Thoracic aorta (tissue), 2 donors: ENCODE measurements around the gene KRR1. TPM values are rescaled to one million over a fixed set of nuclear protein-coding genes. Genes with fewer than 3 reads are reported as not detected.
"Not testable (repeated sequence)": the region's sequence is repeated elsewhere in the genome, so short reads cannot be mapped to it uniquely, and the experiment has no call there.

Experiments used
- ATAC-seq: fragments of 150-250 bp; one replicate; pipeline ENCODE4 v1.8.0; 2017; ENCODE audit warnings: low read depth; ENCODE audit not compliant: insufficient number of reproducible peaks, low FRiP score
- DNase-seq: peaks from one replicate; pipeline ENCODE4 v3.0.0-alpha.2; 2020; ENCODE audit warnings: low spot score
- H3K27ac ChIP-seq, 2 donors: fragments of 200-600 bp; sonication (generic); 1 replicate in 1 of 2; 2 replicates in 1 of 2; pipeline ENCODE4 v1.5.1; 2016; ENCODE audit warnings: mild to moderate bottlenecking in 2 of 2, moderate library complexity in 2 of 2
- H3K27me3 ChIP-seq: fragments of 200-600 bp; sonication (generic); replicated peaks from 2 replicates; pipeline ENCODE4 v1.6.0; 2016; ENCODE audit warnings: mild to moderate bottlenecking; ENCODE audit not compliant: insufficient read depth
- H3K36me3 ChIP-seq: fragments of 200-600 bp; sonication (generic); one replicate; pipeline ENCODE4 v1.5.1; 2016
- H3K4me1 ChIP-seq, 2 donors: fragments of 200-600 bp; sonication (generic); 1 replicate in 1 of 2; 2 replicates in 1 of 2; pipeline versions ENCODE4 v1.5.1 to v1.6.0; 2016; ENCODE audit warnings: low read depth in 2 of 2, mild to moderate bottlenecking in 1 of 2; ENCODE audit not compliant: control insufficient read depth in 1 of 2
- H3K4me3 ChIP-seq: fragments of 200-600 bp; sonication (generic); 2 replicates; pipeline ENCODE4 v1.5.1; 2016; ENCODE audit warnings: mild to moderate bottlenecking
- H3K9me3 ChIP-seq: fragments of 200-600 bp; sonication (generic); 2 replicates; pipeline ENCODE4 v1.5.1; 2016
- total RNA-seq, 2 donors: library from RNA; depleted of rRNA; stranded (reverse); fragments of >200 nt; gene quantifications; one replicate each; pipeline versions ENCODE4 v1.1.0 to v1.2.3, GENCODE V29; 2016
- TF ChIP-seq, protein P1 (sequence below): fragments of 200-600 bp; sonication (generic); IDR thresholded peaks from one replicate; pipeline ENCODE4 v1.5.1; 2019; ENCODE audit warnings: antibody characterized with exemption

Gene KRR1
- total RNA-seq, 2 donors from 2014 or later, result 30.6 to 46.8 TPM

GRCh38 chr12:75526655-75527511, 15.5 kb upstream of the KRR1 start:
- Histone ChIP-seq H3K4me3 (no peak overlapping the region), H3K27ac (no peak overlapping the region), H3K4me1 (no peaks in the 10 kb centered on the region), H3K36me3 (no peaks in the 10 kb centered on the region), H3K9me3 (no peaks in the 10 kb centered on the region), H3K27me3 (no peaks in the 10 kb centered on the region)
- TF ChIP-seq, protein P1, sequence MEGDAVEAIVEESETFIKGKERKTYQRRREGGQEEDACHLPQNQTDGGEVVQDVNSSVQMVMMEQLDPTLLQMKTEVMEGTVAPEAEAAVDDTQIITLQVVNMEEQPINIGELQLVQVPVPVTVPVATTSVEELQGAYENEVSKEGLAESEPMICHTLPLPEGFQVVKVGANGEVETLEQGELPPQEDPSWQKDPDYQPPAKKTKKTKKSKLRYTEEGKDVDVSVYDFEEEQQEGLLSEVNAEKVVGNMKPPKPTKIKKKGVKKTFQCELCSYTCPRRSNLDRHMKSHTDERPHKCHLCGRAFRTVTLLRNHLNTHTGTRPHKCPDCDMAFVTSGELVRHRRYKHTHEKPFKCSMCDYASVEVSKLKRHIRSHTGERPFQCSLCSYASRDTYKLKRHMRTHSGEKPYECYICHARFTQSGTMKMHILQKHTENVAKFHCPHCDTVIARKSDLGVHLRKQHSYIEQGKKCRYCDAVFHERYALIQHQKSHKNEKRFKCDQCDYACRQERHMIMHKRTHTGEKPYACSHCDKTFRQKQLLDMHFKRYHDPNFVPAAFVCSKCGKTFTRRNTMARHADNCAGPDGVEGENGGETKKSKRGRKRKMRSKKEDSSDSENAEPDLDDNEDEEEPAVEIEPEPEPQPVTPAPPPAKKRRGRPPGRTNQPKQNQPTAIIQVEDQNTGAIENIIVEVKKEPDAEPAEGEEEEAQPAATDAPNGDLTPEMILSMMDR, result peak; percentile 69
- no peak for DNase-seq
- no peak for ATAC-seq

- DNase-seq, result no peak
These were observed 13.9 kb upstream of the KRR1 start for GRCh38 chr12:75525263-75525662.

DNA sequence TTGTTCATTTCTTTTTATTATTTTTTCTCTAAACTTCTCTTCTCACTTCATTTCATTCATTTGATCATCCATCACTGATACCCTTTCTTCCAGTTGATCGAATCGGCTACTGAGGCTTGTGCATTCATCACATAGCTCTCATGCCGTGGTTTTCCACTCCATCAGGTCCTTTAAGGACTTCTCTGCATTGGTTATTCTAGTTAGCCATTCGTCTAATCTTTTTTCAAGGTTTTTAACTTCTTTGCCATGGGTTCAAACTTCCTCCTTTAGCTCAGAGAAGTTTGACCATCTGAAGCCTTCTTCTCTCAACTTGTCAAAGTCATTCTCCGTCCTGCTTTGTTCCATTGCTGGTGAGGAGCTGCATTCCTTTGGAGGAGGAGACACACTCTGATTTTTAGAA, 10.7 kb upstream of the KRR1 start:
- not testable (repeated sequence) for ATAC-seq, H3K27me3 ChIP-seq, H3K9me3 ChIP-seq, H3K4me1 ChIP-seq, DNase-seq, H3K4me3 ChIP-seq, H3K36me3 ChIP-seq, H3K27ac ChIP-seq

More at GRCh38 chr12:75525263-75525662, 13.9 kb upstream of the KRR1 start:
- no peak for ATAC-seq
- TF ChIP-seq, protein P1, result no peak
- no peak overlapping the region for H3K27ac ChIP-seq
- H3K4me1 ChIP-seq, result no peaks in the 10 kb centered on the region
- H3K4me3 ChIP-seq, result no peak overlapping the region
- H3K36me3 ChIP-seq, result no peaks in the 10 kb centered on the region
- no peaks in the 10 kb centered on the region for H3K9me3 ChIP-seq
- H3K27me3 ChIP-seq, result no peaks in the 10 kb centered on the region

DNA sequence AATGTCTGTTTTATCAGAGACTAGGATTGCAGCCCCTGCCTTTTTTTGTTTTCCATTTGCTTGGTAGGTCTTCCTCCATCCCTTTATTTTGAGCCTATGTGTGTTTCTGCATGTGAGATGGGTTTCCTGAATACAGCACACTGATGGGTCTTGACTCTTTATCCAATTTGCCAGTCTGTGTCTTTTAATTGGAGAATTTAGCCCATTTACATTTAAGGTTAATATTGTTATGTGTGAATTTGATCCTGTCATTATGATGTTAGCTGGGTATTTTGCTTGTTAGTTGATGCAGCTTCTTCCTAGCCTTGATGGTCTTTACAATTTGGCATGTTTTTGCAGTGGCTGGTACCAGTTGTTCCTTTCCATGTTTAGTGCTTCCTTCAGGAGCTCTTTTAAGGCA, 9.8 kb upstream of the KRR1 start:
- H3K27me3 ChIP-seq, DNase-seq, H3K36me3 ChIP-seq, H3K4me1 ChIP-seq, H3K4me3 ChIP-seq, ATAC-seq, H3K27ac ChIP-seq, H3K9me3 ChIP-seq: not testable (repeated sequence)

DNA sequence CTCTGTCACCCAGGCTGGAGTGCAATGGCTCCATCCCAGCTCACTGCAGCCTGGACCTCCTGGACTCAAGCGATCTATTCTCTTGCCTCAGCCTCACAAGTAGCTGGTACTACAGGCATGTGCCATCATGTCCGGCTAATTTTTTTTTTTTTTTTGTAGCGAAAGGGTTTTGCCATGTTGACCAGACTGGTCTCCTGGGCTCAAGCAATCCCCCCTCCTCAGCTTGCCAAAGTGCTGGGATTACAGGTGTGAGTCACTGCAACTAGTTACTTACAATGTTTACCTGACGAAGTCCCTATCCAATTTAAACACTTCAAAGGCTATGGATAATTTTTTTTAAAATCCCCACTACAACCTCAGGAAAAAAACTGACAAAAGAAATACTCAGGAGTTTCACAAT, 1.8 kb downstream of the KRR1 start:
- Histone ChIP-seq H3K36me3 (no peaks in the 10 kb centered on the region), H3K27ac (no peak overlapping the region), H3K27me3 (no peaks in the 10 kb centered on the region), H3K4me1 (peaks cover 10 to 23% of the 10 kb centered on the region in 2 donors), H3K4me3 (no peak overlapping the region), H3K9me3 (no peaks in the 10 kb centered on the region)
- TF ChIP-seq, protein P1, result no peak
- DNase-seq, result no peak
- ATAC-seq, result no peak

- Histone ChIP-seq H3K4me3 (no peak overlapping the region), H3K27me3 (no peaks in the 10 kb centered on the region), H3K27ac (no peak overlapping the region), H3K9me3 (no peaks in the 10 kb centered on the region), H3K36me3 (peaks cover 8% of the 10 kb centered on the region), H3K4me1 (peaks cover 10 to 23% of the 10 kb centered on the region in 2 donors)
- TF ChIP-seq, protein P1, result no peak
- DNase-seq, result no peak
- ATAC-seq, result no peak
These were observed 3.2 kb downstream of the KRR1 start for GRCh38 chr12:75508159-75508558.
